GM13976 (cell line): Measurements from ENCODE around the gene DCUN1D2.

ENCODE experiments used
- DNase-seq: peaks from one replicate; pipeline ENCODE4 v3.0.0; 2012; ENCODE audit warnings: low spot score
- in situ Hi-C: fragments of 300-500 bp; cut with MboI; formaldehyde crosslinking; loops from one replicate; pipeline ENCODE4 v1.12.0; 2022; ENCODE audit warnings: low sequenced_read_pairs, mixed read lengths, inconsistent platforms; ENCODE audit not compliant: unreplicated experiment
- TF ChIP-seq, protein P1 (sequence below): IDR thresholded peaks from 2 replicates; pipeline ENCODE4 v1.5.1; 2012; ENCODE audit warnings: borderline replicate concordance, mild to moderate bottlenecking; ENCODE audit not compliant: insufficient read depth; ENCODE audit errors: extremely low read depth, missing control alignments, control extremely low read depth

Gene DCUN1D2

DNA sequence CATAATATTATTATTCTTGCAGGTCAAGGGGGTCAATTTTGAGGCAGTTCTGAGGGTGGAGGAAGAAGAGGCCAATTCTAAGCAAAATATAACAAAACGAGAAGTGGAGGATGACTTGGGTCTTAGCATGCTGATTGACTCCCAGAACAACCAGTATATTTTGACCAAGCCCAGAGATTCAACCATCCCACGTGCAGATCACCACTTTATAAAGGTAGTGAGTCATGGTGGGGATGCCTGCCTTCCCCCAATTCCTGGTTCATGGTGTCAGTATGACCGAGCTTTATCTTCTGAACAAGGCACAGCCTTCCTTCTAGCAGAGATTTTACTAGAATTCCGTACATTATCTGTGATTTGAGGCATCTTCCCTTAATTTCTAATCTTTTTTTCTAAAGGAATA is 9.4 kb upstream of the DCUN1D2 start:
- TF ChIP-seq, protein P1, sequence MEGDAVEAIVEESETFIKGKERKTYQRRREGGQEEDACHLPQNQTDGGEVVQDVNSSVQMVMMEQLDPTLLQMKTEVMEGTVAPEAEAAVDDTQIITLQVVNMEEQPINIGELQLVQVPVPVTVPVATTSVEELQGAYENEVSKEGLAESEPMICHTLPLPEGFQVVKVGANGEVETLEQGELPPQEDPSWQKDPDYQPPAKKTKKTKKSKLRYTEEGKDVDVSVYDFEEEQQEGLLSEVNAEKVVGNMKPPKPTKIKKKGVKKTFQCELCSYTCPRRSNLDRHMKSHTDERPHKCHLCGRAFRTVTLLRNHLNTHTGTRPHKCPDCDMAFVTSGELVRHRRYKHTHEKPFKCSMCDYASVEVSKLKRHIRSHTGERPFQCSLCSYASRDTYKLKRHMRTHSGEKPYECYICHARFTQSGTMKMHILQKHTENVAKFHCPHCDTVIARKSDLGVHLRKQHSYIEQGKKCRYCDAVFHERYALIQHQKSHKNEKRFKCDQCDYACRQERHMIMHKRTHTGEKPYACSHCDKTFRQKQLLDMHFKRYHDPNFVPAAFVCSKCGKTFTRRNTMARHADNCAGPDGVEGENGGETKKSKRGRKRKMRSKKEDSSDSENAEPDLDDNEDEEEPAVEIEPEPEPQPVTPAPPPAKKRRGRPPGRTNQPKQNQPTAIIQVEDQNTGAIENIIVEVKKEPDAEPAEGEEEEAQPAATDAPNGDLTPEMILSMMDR, result no peak
- no peak for DNase-seq
- in situ Hi-C loops, result no loop called here

DNA sequence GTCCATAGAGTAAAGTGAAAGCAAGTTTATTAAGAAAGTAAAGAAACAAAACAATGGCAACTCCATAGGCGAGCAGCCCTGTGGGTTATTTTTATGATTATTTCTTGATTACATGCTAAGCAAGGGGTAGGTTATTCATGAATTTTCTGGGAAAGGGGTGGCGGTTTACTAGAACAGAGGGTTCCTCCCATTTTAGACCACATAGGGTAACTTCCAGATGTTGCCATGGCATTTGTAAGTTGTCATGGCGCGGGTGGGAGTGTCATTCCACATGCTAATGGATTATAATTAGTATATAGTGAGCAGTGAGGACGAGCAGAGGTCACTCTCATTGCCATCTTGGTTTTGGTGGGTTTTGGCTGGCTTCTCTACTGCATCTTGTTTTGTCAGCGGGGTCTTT is 8.4 kb upstream of the DCUN1D2 start:
- TF ChIP-seq, protein P1, result no peak
- in situ Hi-C loops, result no loop called here
- DNase-seq, result no peak

DNA sequence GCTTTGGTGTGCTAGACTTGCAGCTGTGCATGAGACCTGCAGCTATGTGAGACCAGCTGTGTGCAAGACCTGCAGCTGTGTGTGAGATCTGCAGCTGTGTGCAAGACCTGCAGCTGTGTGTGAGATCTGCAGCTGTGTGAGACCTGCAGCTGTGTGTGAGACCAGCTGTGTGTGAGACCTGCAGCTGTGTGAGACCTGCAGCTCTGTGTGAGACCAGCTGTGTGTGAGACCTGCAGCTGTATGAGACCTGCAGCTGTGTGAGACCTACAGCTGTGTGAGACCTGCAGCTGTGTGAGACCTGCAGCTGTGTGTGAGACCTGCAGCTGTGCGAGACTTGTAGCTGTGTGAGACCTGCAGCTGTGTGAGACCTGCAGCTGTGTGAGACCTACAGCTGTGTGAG is 6.7 kb upstream of the DCUN1D2 start:
- in situ Hi-C loops, result no loop called here
- no peak for DNase-seq
- TF ChIP-seq, protein P1, result no peak

DNA sequence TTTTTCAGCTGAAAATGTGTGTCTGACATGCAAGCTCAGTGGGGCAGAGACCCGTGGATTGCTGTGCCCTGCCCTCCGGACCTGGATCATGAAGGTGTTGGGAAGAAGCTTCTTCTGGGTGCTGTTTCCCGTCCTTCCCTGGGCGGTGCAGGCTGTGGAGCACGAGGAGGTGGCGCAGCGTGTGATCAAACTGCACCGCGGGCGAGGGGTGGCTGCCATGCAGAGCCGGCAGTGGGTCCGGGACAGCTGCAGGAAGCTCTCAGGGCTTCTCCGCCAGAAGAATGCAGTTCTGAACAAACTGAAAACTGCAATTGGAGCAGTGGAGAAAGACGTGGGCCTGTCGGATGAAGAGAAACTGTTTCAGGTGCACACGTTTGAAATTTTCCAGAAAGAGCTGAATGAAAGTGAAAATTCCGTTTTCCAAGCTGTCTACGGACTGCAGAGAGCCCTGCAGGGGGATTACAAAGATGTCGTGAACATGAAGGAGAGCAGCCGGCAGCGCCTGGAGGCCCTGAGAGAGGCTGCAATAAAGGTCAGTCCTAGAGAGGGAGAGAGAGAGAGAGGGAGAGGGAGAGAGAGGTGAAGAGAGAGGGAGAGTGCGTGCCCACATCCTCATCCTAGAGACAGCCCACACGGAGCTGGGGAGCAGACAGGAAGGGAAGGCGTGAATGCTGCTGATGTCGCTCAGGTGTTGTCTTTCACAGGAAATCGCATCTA is 5.1 kb upstream of the DCUN1D2 start:
- in situ Hi-C loops, result no loop called here
- TF ChIP-seq, protein P1, result no peak
- DNase-seq, result no peak

DNA sequence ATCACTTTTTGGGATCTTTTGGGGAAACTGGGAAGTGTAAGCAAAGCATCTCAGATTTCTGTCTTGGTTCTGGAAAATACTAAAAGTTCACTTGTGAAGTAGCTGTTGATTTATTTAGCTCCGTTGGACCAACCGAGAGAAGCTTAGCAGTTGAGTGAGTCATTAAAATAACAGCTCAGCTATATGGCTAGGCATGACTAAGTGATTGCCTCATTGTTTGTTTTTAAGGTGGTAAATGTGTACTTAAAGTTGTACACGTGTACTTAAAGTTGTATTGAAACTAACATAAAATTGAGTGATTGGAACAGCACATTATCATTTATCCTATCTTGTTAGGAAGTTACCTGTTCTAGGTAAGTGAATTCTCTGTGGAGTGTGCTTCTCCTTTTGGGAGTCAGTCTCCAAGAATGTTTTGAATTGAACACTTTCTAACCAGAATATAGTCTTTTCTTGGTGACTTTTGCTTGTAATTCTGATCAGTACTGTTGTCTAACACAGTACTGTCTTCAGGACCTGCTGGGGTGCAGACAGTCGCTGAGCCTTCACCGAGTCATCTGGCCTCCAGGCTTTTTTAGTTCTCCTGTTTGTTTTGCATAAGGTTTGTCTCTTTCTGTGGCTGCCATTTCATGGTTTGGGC is 2.9 kb upstream of the DCUN1D2 start:
- DNase-seq, result no peak
- TF ChIP-seq, protein P1, result no peak
- in situ Hi-C loops, result no loop called here

DNA sequence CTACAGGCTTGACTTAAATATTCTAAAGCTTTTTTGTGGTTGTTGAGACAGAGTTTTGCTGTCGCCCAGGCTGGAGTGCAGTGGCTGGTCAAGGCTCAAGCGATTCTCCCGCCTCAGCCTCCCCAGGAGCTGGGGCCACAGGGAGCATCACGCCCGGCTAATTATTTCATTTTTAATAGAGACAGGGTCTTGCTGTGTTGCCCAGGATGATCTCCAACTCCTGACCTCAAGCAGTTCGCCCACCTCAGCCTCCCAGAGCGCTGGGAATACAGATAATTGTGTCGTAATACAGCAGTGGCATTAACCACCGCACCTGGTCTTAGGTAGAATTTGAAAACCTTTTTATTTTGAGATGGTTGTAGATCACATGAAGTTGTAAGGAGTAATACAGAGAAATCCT is 1.5 kb upstream of the DCUN1D2 start:
- in situ Hi-C loops, result no loop called here
- TF ChIP-seq, protein P1, result no peak
- no peak for DNase-seq
